Caco-2 (cell line): ENCODE data around the gene GDF7. TPM values are rescaled to one million over a fixed set of nuclear protein-coding genes. Genes with fewer than 3 reads are reported as not detected.

ENCODE experiments used
- Bru-seq: library from RNA; stranded (reverse); fragments of 400-500 nt; gene quantifications from one replicate; lab custom pipeline; 2021; lab: Mats Ljungman, UMichigan
- BruChase-seq, 2 experiments: library from RNA; stranded (reverse); fragments of 400-500 nt; gene quantifications; one replicate each; lab custom pipeline; 2021; lab: Mats Ljungman, UMichigan
- BruUV-seq: library from RNA; stranded (reverse); fragments of 400-500 nt; replicated peaks from 2 replicates; lab custom pipeline; 2021; lab: Mats Ljungman, UMichigan
- CTCF ChIA-PET: fragments of 300-600 bp; sonication (Branson Sonifier 250); formaldehyde crosslinking; loops from one replicate; lab custom pipeline; 2022; ENCODE audit warnings: antibody characterized with exemption; lab: Charles Lee
- POLR2A ChIA-PET: fragments of 300-600 bp; sonication (Branson Sonifier 250); formaldehyde crosslinking; loops from one replicate; lab custom pipeline; 2022; ENCODE audit warnings: antibody characterized with exemption; lab: Charles Lee
- DNase-seq, 2 experiments: peaks; one replicate each; pipeline versions ENCODE4 v3.0.0 to v3.0.0-alpha.2; 2020 to 2022
- H3K27me3 ChIP-seq: replicated peaks from 2 replicates; pipeline ENCODE4 v1.6.0; 2011; ENCODE audit warnings: low read length; ENCODE audit not compliant: control insufficient read depth, insufficient read depth
- H3K36me3 ChIP-seq: 2 replicates; pipeline ENCODE4 v1.5.1; 2011; ENCODE audit warnings: low read length; ENCODE audit not compliant: control insufficient read depth, insufficient read depth
- H3K4me1 ChIP-seq: fragments of 250-450 bp; sonication (Bioruptor Pico); 2 replicates; pipeline ENCODE4 v1.5.1; 2020; ENCODE audit warnings: mild to moderate bottlenecking
- H3K4me3 ChIP-seq: 2 replicates; pipeline ENCODE4 v1.5.1; 2011; ENCODE audit warnings: low read depth, mild to moderate bottlenecking, control low read depth, low read length
- H3K9me3 ChIP-seq: fragments of 250-450 bp; sonication (Bioruptor Pico); 2 replicates; pipeline ENCODE4 v1.5.1; 2020; ENCODE audit warnings: mild to moderate bottlenecking, moderate library complexity
- H3K27ac Mint-ChIP-seq: one replicate; pipeline ENCODE4 v1.8.0; 2022; ENCODE audit warnings: mixed read lengths; ENCODE audit not compliant: unreplicated experiment
- H3K27me3 Mint-ChIP-seq: one replicate; pipeline ENCODE4 v1.8.0; 2022; ENCODE audit warnings: mixed read lengths; ENCODE audit not compliant: insufficient read depth, unreplicated experiment
- H3K36me3 Mint-ChIP-seq: one replicate; pipeline ENCODE4 v1.8.0; 2022; ENCODE audit warnings: mild to moderate bottlenecking, mixed read lengths; ENCODE audit not compliant: insufficient read depth, unreplicated experiment
- H3K4me1 Mint-ChIP-seq: one replicate; pipeline ENCODE4 v1.8.0; 2022; ENCODE audit warnings: low read depth, mixed read lengths; ENCODE audit not compliant: unreplicated experiment
- H3K4me3 Mint-ChIP-seq: one replicate; pipeline ENCODE4 v1.8.0; 2022; ENCODE audit warnings: mild to moderate bottlenecking, moderate library complexity, mixed read lengths; ENCODE audit not compliant: unreplicated experiment
- H3K9me3 Mint-ChIP-seq: one replicate; pipeline ENCODE4 v1.8.0; 2022; ENCODE audit warnings: mixed read lengths; ENCODE audit not compliant: unreplicated experiment
- intact Hi-C: fragments of 100-400 bp; cut with micrococcal nuclease; formaldehyde crosslinking; loops from one replicate; pipeline ENCODE4 v1.10.0; 2022; ENCODE audit not compliant: unreplicated experiment
- long read RNA-seq: library from polyadenylated mRNA; stranded (forward); transcript quantifications from one replicate; pipeline ENCODE4 v2.0.0, GENCODE V29; 2022
- total RNA-seq: library from RNA; stranded (reverse); gene quantifications from 2 replicates; pipeline ENCODE4 v1.2.3, GENCODE V29; 2022
- TF ChIP-seq, protein P1 (sequence below), 2 experiments: fragments of 200-600 bp in 1 of 2; IDR thresholded peaks; 1 replicate in 1 of 2; 2 replicates in 1 of 2; pipeline versions ENCODE4 v1.5.1 to v1.8.0; 2011 to 2022; ENCODE audit warnings: antibody characterized with exemption in 1 of 2, control low read depth in 1 of 2, inconsistent platforms in 1 of 2, low read depth in 1 of 2, low read length in 1 of 2, mild to moderate bottlenecking in 1 of 2, moderate library complexity in 1 of 2; ENCODE audit not compliant: insufficient read depth in 1 of 2, severe bottlenecking in 1 of 2, unreplicated experiment in 1 of 2

The GDF7 gene
- total RNA-seq (1.7 and 1.8 TPM in 2 replicates), Bru-seq, nascent RNA (percentile 45 among the genes with signal in this experiment), BruChase-seq, experiment 1, labeled RNA remaining after a 2-hour chase (percentile 58 among the genes with signal in this experiment), BruChase-seq, experiment 2, labeled RNA remaining after a 6-hour chase (percentile 66 among the genes with signal in this experiment)
- long read RNA-seq: 0 reads

DNA sequence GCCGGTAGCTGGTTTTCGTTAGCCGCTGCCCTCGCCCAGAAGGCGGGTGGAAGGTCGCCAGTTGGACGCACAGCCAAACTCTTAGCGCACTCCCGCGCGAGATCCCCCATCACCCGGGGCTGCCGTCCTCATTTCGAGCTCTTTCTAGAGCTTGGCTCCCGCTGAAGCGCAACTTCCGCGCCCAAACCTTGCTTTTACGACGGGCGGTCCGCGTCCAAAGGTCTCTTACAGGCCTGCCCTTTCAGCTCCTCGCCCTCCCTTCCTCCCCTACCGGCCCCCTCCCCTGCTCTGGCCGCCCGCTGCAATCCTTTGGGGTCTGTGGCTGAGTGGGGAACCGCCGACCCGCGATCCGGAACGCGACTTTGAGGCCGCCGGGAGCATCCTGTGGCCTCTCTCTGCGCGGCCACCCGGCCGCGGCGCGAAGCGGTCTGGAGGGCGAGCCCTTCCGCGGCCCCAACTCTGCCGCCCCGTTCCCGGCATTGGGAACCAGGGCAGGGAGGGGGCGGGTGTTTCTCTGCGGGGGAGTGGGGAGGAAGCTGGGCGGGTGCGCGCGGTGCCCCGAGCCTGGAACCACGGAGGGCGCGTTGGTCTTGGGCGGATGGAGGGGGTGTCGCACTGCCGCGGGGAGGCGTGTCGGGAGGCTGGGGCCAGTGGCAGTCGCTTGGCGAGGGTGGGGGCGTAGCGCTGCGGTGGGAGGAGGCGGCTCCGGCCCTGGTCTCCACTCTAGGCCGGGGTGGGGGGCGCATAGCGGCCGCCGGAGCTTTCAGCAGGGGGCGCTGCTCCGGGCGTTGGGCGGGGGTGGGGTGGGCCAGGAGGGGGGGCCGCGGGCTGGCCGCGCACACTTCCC, at the start of gene GDF7:
TSS of gene GDF7 (plus strand) at position 841 of the 847 bp plus-strand sequence. CDS start 96 bp downstream, outside the sequence.
- CTCF ChIA-PET: interaction anchor here (0.6 to 3.5 kb wide), 7 partner anchors 10 to 629 kb away, joined by 3 to 72 read pairs (median 5); partner anchors contain the start of genes HS1BP3 and RHOB
- DNase-seq: peak in 1 of 2 experiments; percentile 78
- H3K36me3 ChIP-seq: no peaks in the 10 kb centered on the region
- Mint-ChIP-seq H3K27me3 (peaks cover 4% of the 10 kb centered on the region), H3K4me1 (no peaks in the 10 kb centered on the region), H3K27ac (no peak within 1 kb of the TSS), H3K36me3 (no peaks in the 10 kb centered on the region), H3K4me3 (peak within 1 kb of the TSS; percentile 70), H3K9me3 (no peaks in the 10 kb centered on the region)
- no peaks in the 10 kb centered on the region; the same call in 1 of the 2 replicates for H3K27me3 ChIP-seq
- H3K4me1 ChIP-seq: peaks cover 15% of the 10 kb centered on the region; the same call in 1 of the 2 replicates
- TF ChIP-seq, protein P1, sequence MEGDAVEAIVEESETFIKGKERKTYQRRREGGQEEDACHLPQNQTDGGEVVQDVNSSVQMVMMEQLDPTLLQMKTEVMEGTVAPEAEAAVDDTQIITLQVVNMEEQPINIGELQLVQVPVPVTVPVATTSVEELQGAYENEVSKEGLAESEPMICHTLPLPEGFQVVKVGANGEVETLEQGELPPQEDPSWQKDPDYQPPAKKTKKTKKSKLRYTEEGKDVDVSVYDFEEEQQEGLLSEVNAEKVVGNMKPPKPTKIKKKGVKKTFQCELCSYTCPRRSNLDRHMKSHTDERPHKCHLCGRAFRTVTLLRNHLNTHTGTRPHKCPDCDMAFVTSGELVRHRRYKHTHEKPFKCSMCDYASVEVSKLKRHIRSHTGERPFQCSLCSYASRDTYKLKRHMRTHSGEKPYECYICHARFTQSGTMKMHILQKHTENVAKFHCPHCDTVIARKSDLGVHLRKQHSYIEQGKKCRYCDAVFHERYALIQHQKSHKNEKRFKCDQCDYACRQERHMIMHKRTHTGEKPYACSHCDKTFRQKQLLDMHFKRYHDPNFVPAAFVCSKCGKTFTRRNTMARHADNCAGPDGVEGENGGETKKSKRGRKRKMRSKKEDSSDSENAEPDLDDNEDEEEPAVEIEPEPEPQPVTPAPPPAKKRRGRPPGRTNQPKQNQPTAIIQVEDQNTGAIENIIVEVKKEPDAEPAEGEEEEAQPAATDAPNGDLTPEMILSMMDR (IDR thresholded peaks at IDR 0.05; ENCODE audit: insufficient read depth in 1 of 2, low read depth in 1 of 2, low read length in 1 of 2, severe bottlenecking in 1 of 2, unreplicated experiment in 1 of 2): peak in 1 of 2 experiments; percentile 48
- BruUV-seq: no TSS peak
- no peaks in the 10 kb centered on the region for H3K9me3 ChIP-seq
- H3K4me3 ChIP-seq: peak within 1 kb of the TSS; percentile 54
- POLR2A ChIA-PET: interaction anchor here (0.9 kb wide), 2 partner anchors 9 to 16 kb away, joined by 3 to 5 read pairs; partner anchors contain the start of gene HS1BP3
- intact Hi-C loops: no loop called here

DNA sequence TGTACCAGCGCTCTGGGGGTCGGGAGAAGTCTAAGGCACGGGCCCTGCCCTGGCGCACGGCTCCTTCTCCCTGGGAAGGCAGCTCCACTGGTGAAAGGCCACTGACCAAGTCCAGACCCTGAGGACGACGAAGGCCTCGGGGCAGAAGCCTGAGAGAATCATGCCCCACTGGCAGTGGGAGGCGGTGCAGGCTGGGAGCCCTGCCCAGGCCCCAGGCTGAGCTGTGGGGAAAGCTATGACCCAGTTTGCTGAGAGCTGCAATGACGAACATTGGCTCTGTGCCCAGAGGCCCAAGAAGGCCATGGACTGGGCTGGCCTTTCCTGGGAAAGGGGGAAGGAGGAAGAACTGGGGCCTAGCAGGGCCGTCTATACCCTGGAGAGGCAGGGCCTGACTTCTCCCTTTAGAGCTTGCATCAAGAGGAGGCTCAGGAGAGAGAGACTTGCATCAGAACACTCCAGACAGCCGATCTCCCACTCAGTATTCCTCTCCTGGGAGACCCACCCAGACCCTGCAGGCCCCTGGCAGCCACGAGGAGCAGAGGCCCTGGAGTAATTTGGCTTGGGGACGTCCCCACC, 49.0 kb upstream of the GDF7 start:
- ChIA-PET CTCF (interaction anchor here (0.6 to 1.1 kb wide), 3 partner anchors 14 to 198 kb away, joined by 3 to 4 read pairs (median 4); no protein-coding TSS in a partner anchor), POLR2A (interaction anchor here (1.0 kb wide), 1 partner anchor 171 kb away, joined by 6 read pairs; the partner anchor contains the start of gene RHOB)
- H3K4me3 ChIP-seq: no peak overlapping the region
- intact Hi-C loops: no loop called here
- BruUV-seq: no TSS peak
- H3K27ac Mint-ChIP-seq: no peak overlapping the region
- DNase-seq: peak; percentile 31 to 34
- H3K9me3 Mint-ChIP-seq: no peaks in the 10 kb centered on the region
- no peak overlapping the region for H3K4me3 Mint-ChIP-seq
- H3K9me3 ChIP-seq: no peaks in the 10 kb centered on the region
- no peaks in the 10 kb centered on the region; the same call in 1 of the 2 replicates for H3K4me1 ChIP-seq
- H3K36me3 ChIP-seq: peaks cover 2% of the 10 kb centered on the region
- H3K27me3 ChIP-seq: no peaks in the 10 kb centered on the region
- no peaks in the 10 kb centered on the region for H3K36me3 Mint-ChIP-seq
- H3K27me3 Mint-ChIP-seq: no peaks in the 10 kb centered on the region
- no peaks in the 10 kb centered on the region for H3K4me1 Mint-ChIP-seq
- TF ChIP-seq, protein P1 (IDR thresholded peaks at IDR 0.05; ENCODE audit: insufficient read depth in 1 of 2, low read depth in 1 of 2, low read length in 1 of 2, severe bottlenecking in 1 of 2, unreplicated experiment in 1 of 2): peak in 1 of 2 experiments; percentile 16
